ENCODE results near the gene ZNF831.

ZNF831 gene

GRCh38 chr20:59259946-59260345 lies 96.3 kb downstream of the ZNF831 start:
- H3K27me3 ChIP-seq (replicated peaks; ENCODE audit: insufficient read depth, low read length), result peaks cover 95% of the 10 kb centered on the region
- H3K27ac ChIP-seq (ENCODE audit: low read length), result no peak overlapping the region

GRCh38 chr20:59265298-59265697 lies 101.7 kb downstream of the ZNF831 start:
- Histone ChIP-seq H3K27ac (ENCODE audit: low read length) (no peak overlapping the region), H3K9ac (ENCODE audit: low read length) (no peak overlapping the region), H3K9me2 (replicated peaks; ENCODE audit: insufficient read depth, low read length) (no peaks in the 10 kb centered on the region), H4K20me1 (ENCODE audit: insufficient read depth, low read length) (no peaks in the 10 kb centered on the region), H3K27me3 (replicated peaks; ENCODE audit: insufficient read depth, low read length) (peaks cover 92% of the 10 kb centered on the region), H2AFZ (ENCODE audit: low read length) (no peak overlapping the region), H3K36me3 (replicated peaks; ENCODE audit: insufficient read depth, low read length) (no peaks in the 10 kb centered on the region), H3K79me2 (ENCODE audit: low read length) (no peaks in the 10 kb centered on the region), H3F3A (ENCODE audit: insufficient read depth, low read length) (no peaks in the 10 kb centered on the region), H3K9me3 (replicated peaks; ENCODE audit: insufficient read depth, low read length) (no peaks in the 10 kb centered on the region), H3K4me3 (ENCODE audit: low read length) (no peak overlapping the region), H3K4me1 (ENCODE audit: low read length) (no peaks in the 10 kb centered on the region), H3K4me2 (ENCODE audit: low read depth, low read length) (no peak overlapping the region)
- TF ChIP-seq CTCF (IDR thresholded peaks at IDR 0.05; ENCODE audit: low read length) (no peak), EZH2 (optimal IDR thresholded peaks at IDR 0.05; ENCODE audit: low read depth, low read length) (no peak), EZH2phosphoT487 (IDR thresholded peaks at IDR 0.05; ENCODE audit: low read length) (no peak)
- no peak for DNase-seq

More at GRCh38 chr20:59259946-59260345, 96.3 kb downstream of the ZNF831 start:
- Histone ChIP-seq H3K9ac (ENCODE audit: low read length) (no peak overlapping the region), H3K9me2 (replicated peaks; ENCODE audit: insufficient read depth, low read length) (no peaks in the 10 kb centered on the region), H3K9me3 (replicated peaks; ENCODE audit: insufficient read depth, low read length) (no peaks in the 10 kb centered on the region), H3K4me1 (ENCODE audit: low read length) (no peaks in the 10 kb centered on the region), H3K79me2 (ENCODE audit: low read length) (no peaks in the 10 kb centered on the region), H2AFZ (ENCODE audit: low read length) (no peak overlapping the region), H3K36me3 (replicated peaks; ENCODE audit: insufficient read depth, low read length) (no peaks in the 10 kb centered on the region), H3K4me2 (ENCODE audit: low read depth, low read length) (no peak overlapping the region), H3F3A (ENCODE audit: insufficient read depth, low read length) (no peaks in the 10 kb centered on the region), H4K20me1 (ENCODE audit: insufficient read depth, low read length) (no peaks in the 10 kb centered on the region), H3K4me3 (ENCODE audit: low read length) (no peak overlapping the region)
- no peak for TF ChIP-seq CTCF (IDR thresholded peaks at IDR 0.05; ENCODE audit: low read length)
- TF ChIP-seq EZH2 (optimal IDR thresholded peaks at IDR 0.05; ENCODE audit: low read depth, low read length), result no peak
- no peak for TF ChIP-seq EZH2phosphoT487 (IDR thresholded peaks at IDR 0.05; ENCODE audit: low read length)
- no peak for DNase-seq

- TF ChIP-seq EZH2phosphoT487 (IDR thresholded peaks at IDR 0.05; ENCODE audit: low read length) (no peak), CTCF (IDR thresholded peaks at IDR 0.05; ENCODE audit: low read length) (no peak)
- Histone ChIP-seq H3K4me3 (ENCODE audit: low read length) (no peak overlapping the region), H3K9me2 (replicated peaks; ENCODE audit: insufficient read depth, low read length) (no peaks in the 10 kb centered on the region), H3K27ac (ENCODE audit: low read length) (no peak overlapping the region), H3K9ac (ENCODE audit: low read length) (no peak overlapping the region), H3K9me3 (replicated peaks; ENCODE audit: insufficient read depth, low read length) (no peaks in the 10 kb centered on the region), H3F3A (ENCODE audit: insufficient read depth, low read length) (no peaks in the 10 kb centered on the region), H2AFZ (ENCODE audit: low read length) (no peak overlapping the region), H3K36me3 (replicated peaks; ENCODE audit: insufficient read depth, low read length) (no peaks in the 10 kb centered on the region), H3K4me2 (ENCODE audit: low read depth, low read length) (no peak overlapping the region), H3K27me3 (replicated peaks; ENCODE audit: insufficient read depth, low read length) (peaks cover 94% of the 10 kb centered on the region), H3K79me2 (ENCODE audit: low read length) (no peaks in the 10 kb centered on the region), H3K4me1 (ENCODE audit: low read length) (no peaks in the 10 kb centered on the region), H4K20me1 (ENCODE audit: insufficient read depth, low read length) (no peaks in the 10 kb centered on the region)
- no peak for DNase-seq
Measured at GRCh38 chr20:59268870-59269269, 105.2 kb downstream of the ZNF831 start.
